Fibroblast of the conjunctiva (primary cell): Measurements from ENCODE around the gene TNFAIP8L1.

Experiments used
- DNase-seq: peaks from one replicate; pipeline ENCODE4 v3.0.0-alpha.2; 2010; ENCODE audit warnings: low read depth

TNFAIP8L1 gene

GRCh38 chr19:4704317-4704673 lies 65.0 kb downstream of the TNFAIP8L1 start:
- no peak for DNase-seq
